Occipital lobe (tissue), 2 donors: ENCODE results near the gene ADSS1. TPM values are rescaled to one million over a fixed set of nuclear protein-coding genes. Genes with fewer than 3 reads are reported as not detected.
A peak's percentile ranks its signal among the peaks of the same experiment; 100 is the strongest.

Source experiments
- DNase-seq: peaks from one replicate; lab custom pipeline; 2025; lab: John Stamatoyannopoulos, UW
- total RNA-seq: library from RNA; depleted of rRNA; stranded (reverse); fragments of >200 nt; gene quantifications from one replicate; pipeline ENCODE4 v1.2.3, GENCODE V29; 2014

The ADSS1 gene
- total RNA-seq, 1 donor from 2014 or later, result 4.8 TPM

- no peak for DNase-seq
Measured at GRCh38 chr14:104732355-104732804, 8.4 kb downstream of the ADSS1 start.

- DNase-seq, result no peak
Measured at GRCh38 chr14:104732931-104733681, 9.1 kb downstream of the ADSS1 start.

GRCh38 chr14:104734051-104734587 lies 10.1 kb downstream of the ADSS1 start:
- DNase-seq, result no peak

GRCh38 chr14:104734601-104734990 lies 10.6 kb downstream of the ADSS1 start:
- DNase-seq, result no peak

- no peak for DNase-seq
Measured at GRCh38 chr14:104734991-104735779, 11.2 kb downstream of the ADSS1 start.

GRCh38 chr14:104735830-104736642 lies 12.0 kb downstream of the ADSS1 start:
- peak; percentile 51 for DNase-seq

- DNase-seq, result no peak
Measured at GRCh38 chr14:104738375-104739019, 14.5 kb downstream of the ADSS1 start.

- DNase-seq, result no peak
Measured at GRCh38 chr14:104739026-104739425, 15.0 kb downstream of the ADSS1 start.

- DNase-seq, result no peak
Measured at GRCh38 chr14:104739546-104740516, 15.8 kb downstream of the ADSS1 start.

GRCh38 chr14:104741108-104741802 lies 17.2 kb downstream of the ADSS1 start:
- DNase-seq, result no peak

- no peak for DNase-seq
Measured at GRCh38 chr14:104741803-104742251, 17.8 kb downstream of the ADSS1 start.

GRCh38 chr14:104742586-104743455 lies 18.8 kb downstream of the ADSS1 start:
- no peak for DNase-seq

- no peak for DNase-seq
Measured at GRCh38 chr14:104743461-104744380, 19.7 kb downstream of the ADSS1 start.

- no peak for DNase-seq
Measured at GRCh38 chr14:104744484-104744883, 20.5 kb downstream of the ADSS1 start.

GRCh38 chr14:104745431-104745830 lies 21.4 kb downstream of the ADSS1 start:
- no peak for DNase-seq

GRCh38 chr14:104746071-104746545 lies 22.1 kb downstream of the ADSS1 start:
- no peak for DNase-seq

GRCh38 chr14:104746934-104747481 lies 23.0 kb downstream of the ADSS1 start:
- DNase-seq, result no peak
